Mucosa of stomach (tissue), 1 donor: ENCODE measurements around the gene ST13.
"Not testable (repeated sequence)": the region's sequence is repeated elsewhere in the genome, so short reads cannot be mapped to it uniquely, and the experiment has no call there.

ENCODE experiments used
- H3K27me3 ChIP-seq: one replicate; pipeline ENCODE4 v1.7.0; 2013; ENCODE audit warnings: mild to moderate bottlenecking, low read length; ENCODE audit not compliant: control insufficient read depth, insufficient read depth
- H3K36me3 ChIP-seq: one replicate; pipeline ENCODE4 v1.7.0; 2013; ENCODE audit warnings: low read length; ENCODE audit not compliant: control insufficient read depth, insufficient read depth
- H3K4me1 ChIP-seq: one replicate; pipeline ENCODE4 v1.7.0; 2013; ENCODE audit warnings: mild to moderate bottlenecking, low read length; ENCODE audit not compliant: control insufficient read depth, insufficient read depth
- H3K4me3 ChIP-seq: one replicate; pipeline ENCODE4 v1.7.0; 2013; ENCODE audit warnings: low read length
- H3K9ac ChIP-seq: one replicate; pipeline ENCODE4 v1.7.0; 2013; ENCODE audit warnings: mild to moderate bottlenecking, low read length, moderate library complexity
- H3K9me3 ChIP-seq: one replicate; pipeline ENCODE4 v1.7.0; 2013; ENCODE audit warnings: mild to moderate bottlenecking, low read length, moderate library complexity; ENCODE audit not compliant: control insufficient read depth
- donor health status: Pancreatic carcinoma.

The ST13 gene

DNA sequence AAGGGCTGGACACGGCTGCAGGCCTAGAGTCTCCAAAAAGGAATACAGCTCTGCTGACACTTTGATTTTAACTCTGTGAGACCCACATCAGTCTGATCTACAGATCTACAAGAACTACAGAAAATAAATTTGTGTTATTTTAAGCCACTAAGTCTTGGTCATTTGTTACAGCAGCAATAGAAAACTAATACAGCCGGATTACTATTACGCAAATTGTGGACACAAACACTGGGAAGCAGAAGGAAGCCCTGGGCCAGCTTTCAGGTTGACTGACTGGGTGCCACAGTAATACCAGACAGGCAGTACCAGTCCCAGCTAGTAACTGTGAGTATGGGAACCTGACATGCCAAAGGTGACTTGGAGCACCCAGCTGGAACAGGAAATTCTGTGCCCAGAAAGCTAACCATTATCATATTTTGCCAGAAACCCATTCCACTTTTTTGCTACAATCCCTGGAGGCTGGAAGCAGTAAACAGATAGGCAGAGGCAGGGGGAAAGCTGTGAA lies 50.7 kb downstream of the ST13 start:
- no peaks in the 10 kb centered on the region for H3K9me3 ChIP-seq
- H3K9ac ChIP-seq: no peak overlapping the region
- H3K4me3 ChIP-seq: no peak overlapping the region

DNA sequence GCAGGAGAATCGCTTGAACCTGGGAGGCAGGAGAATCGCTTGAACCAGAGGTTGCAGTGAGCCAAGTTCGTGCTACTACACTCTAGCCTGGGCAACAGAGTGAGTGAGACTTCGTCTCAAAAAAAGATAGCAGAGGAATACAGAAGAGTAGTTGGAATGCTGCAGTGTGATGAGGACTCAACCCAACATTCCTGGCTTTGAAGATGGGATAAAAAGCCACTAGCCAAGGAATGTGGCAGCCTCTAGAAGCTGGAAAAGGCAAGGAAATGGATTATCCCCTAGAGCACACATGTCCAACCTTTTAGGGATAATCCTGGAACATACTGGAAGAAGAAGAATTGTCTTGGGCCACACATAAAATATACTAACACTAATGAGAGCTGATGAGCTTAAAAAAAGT lies 51.2 kb downstream of the ST13 start:
- no peak overlapping the region for H3K4me3 ChIP-seq

More for the DNA sequence above, 50.7 kb downstream of the ST13 start:
- peaks cover 5% of the 10 kb centered on the region for H3K4me1 ChIP-seq
- H3K36me3 ChIP-seq: no peaks in the 10 kb centered on the region
- H3K27me3 ChIP-seq: no peaks in the 10 kb centered on the region

DNA sequence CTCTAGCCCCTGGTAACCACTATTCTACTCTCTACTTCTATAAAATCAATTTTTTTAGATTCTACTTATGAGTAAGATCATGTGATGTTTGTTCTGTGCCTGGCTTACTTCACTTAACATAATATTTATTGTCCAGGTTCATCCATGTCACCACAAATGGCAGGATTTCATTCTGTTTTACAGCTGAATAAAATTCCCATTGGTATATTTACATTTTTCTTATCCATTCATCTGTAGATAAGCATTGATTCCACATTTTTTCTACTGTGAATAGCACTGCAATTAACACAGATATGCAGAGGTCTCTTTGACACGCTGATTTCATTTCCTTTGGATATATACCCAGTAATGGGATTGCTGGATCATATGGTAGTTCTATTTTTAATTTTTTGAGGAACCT lies 53.1 kb downstream of the ST13 start:
- Histone ChIP-seq H3K4me1 (no peaks in the 10 kb centered on the region), H3K36me3 (no peaks in the 10 kb centered on the region), H3K4me3 (no peak overlapping the region), H3K27me3 (no peaks in the 10 kb centered on the region), H3K9me3 (no peaks in the 10 kb centered on the region), H3K9ac (no peak overlapping the region)

More for the DNA sequence above, 51.2 kb downstream of the ST13 start:
- Histone ChIP-seq H3K4me1 (peaks cover 5% of the 10 kb centered on the region), H3K27me3 (no peaks in the 10 kb centered on the region), H3K9ac (no peak overlapping the region), H3K9me3 (no peaks in the 10 kb centered on the region), H3K36me3 (no peaks in the 10 kb centered on the region)

GRCh38 chr22:40799008-40799407 lies 57.4 kb downstream of the ST13 start:
- no peaks in the 10 kb centered on the region for H3K36me3 ChIP-seq

DNA sequence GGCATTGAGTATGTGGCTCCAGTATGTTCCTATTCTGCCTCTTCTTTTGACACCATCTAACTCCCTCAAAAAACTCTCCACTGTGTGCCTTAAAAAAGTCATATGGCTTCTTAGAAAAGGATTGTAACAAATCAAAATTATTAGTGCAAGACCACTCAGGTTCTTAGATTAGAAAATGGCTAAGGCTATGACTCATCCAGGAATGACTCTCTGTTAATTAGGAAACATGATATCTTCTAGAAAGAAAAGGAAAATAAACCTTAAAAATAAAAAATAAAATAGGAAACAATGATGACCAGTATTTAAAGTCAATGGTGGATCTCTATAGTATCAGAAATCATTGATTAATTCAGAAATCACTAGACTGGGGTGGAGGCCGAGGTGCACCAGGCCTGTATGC lies 59.0 kb downstream of the ST13 start:
- Histone ChIP-seq H3K4me3 (no peak overlapping the region), H3K4me1 (no peaks in the 10 kb centered on the region), H3K36me3 (no peaks in the 10 kb centered on the region), H3K27me3 (no peaks in the 10 kb centered on the region), H3K9ac (no peak overlapping the region), H3K9me3 (no peaks in the 10 kb centered on the region)

More at GRCh38 chr22:40799008-40799407, 57.4 kb downstream of the ST13 start:
- Histone ChIP-seq H3K9me3 (no peaks in the 10 kb centered on the region), H3K9ac (no peak overlapping the region), H3K4me1 (no peaks in the 10 kb centered on the region), H3K4me3 (no peak overlapping the region), H3K27me3 (no peaks in the 10 kb centered on the region)

DNA sequence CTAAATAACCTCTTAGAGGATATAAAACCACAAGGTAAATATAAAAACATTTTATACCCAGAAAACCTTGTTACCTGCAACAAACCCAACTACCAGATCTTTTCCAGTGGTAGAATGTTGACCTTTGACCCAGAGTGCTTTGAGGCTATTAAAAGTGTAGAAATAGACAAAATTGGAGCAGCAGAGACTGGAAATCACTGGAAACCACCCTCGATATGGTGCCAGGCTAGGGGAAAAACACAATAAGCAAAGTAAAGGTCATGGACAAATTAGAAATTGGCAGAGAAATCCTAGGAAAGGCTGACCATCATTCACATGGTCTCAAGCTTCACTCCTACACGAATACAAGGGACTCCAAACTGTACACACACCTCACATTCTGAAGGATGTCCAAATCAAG lies 64.0 kb downstream of the ST13 start:
- no peak overlapping the region for H3K9ac ChIP-seq
- H3K9me3 ChIP-seq: no peaks in the 10 kb centered on the region
- H3K36me3 ChIP-seq: no peaks in the 10 kb centered on the region
- H3K27me3 ChIP-seq: no peaks in the 10 kb centered on the region
- H3K4me3 ChIP-seq: no peak overlapping the region
- no peaks in the 10 kb centered on the region for H3K4me1 ChIP-seq

GRCh38 chr22:40791241-40791640 lies 65.2 kb downstream of the ST13 start:
- H3K4me1 ChIP-seq: no peaks in the 10 kb centered on the region
- H3K9ac ChIP-seq: no peak overlapping the region
- H3K9me3 ChIP-seq: no peaks in the 10 kb centered on the region
- H3K36me3 ChIP-seq: no peaks in the 10 kb centered on the region
- H3K4me3 ChIP-seq: no peak overlapping the region
- no peaks in the 10 kb centered on the region for H3K27me3 ChIP-seq

DNA sequence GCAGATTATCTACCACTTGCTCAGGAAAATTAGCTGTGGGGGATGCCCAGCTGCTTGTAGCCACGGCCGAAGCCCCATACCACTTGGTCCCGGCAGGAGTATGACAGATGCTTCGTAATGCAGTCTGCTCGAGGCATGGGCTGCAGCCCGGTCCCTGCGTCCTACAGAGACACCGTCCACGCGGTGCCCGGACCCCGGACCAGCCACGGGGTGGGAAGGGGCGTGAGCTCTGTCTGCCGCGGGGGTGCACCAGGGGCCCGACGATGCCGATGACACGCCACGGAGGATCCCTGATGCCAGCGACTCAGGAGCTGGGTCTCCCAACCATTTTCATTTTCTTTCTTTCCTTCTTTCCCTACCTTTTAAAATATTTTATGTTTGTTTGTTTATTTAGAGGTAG lies 67.3 kb downstream of the ST13 start:
- Histone ChIP-seq H3K4me1 (no peaks in the 10 kb centered on the region), H3K9me3 (no peaks in the 10 kb centered on the region), H3K9ac (no peak overlapping the region), H3K27me3 (no peaks in the 10 kb centered on the region), H3K4me3 (no peak overlapping the region), H3K36me3 (no peaks in the 10 kb centered on the region)

- H3K9ac ChIP-seq: no peak overlapping the region
- H3K27me3 ChIP-seq: no peaks in the 10 kb centered on the region
- H3K4me3 ChIP-seq: no peak overlapping the region
- no peaks in the 10 kb centered on the region for H3K9me3 ChIP-seq
- no peaks in the 10 kb centered on the region for H3K4me1 ChIP-seq
- H3K36me3 ChIP-seq: no peaks in the 10 kb centered on the region
These were observed 73.9 kb downstream of the ST13 start for GRCh38 chr22:40782521-40782920.

DNA sequence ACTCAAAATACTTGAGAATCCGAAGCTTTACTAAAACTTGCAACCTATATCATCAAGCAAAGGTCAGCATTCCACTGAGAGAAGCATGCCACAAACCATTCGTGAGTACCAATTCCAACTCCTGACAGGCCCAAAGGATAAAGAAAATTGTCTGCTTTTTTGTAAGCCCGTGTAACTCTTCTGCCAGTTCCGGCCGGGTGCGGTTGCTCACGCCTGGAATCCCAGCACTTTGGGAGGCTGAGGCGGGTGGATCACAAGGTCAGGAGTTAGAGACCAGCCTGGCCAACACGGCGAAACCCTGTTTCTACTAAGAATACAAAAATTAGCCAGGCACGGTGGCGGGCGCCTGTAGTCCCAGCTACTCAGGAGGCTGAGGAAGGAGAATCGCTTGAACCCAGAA lies 74.7 kb downstream of the ST13 start:
- not testable (repeated sequence) for H3K9ac ChIP-seq, H3K4me3 ChIP-seq, H3K4me1 ChIP-seq, H3K27me3 ChIP-seq, H3K36me3 ChIP-seq, H3K9me3 ChIP-seq
